ENCODE measurements around the gene NTHL1. TPM values are rescaled to one million over a fixed set of nuclear protein-coding genes. Genes with fewer than 3 reads are reported as not detected.

Gene NTHL1
- total and polyA plus RNA-seq, 9 of the 15 experiments (the other 6 are each of a cell fraction or from before 2014, with no cell fraction given) = 1.1 to 58.8 (median 17.6) TPM

GRCh38 chr16:1991948-1992703 lies 55.5 kb downstream of the NTHL1 start (continued):
- peak; percentile 83 for TF ChIP-seq ARID4B (CRISPR knock-in tag; IDR thresholded peaks at IDR 0.05)
- TF ChIP-seq ILK (tag; IDR thresholded peaks at IDR 0.05; ENCODE audit: borderline replicate concordance, low read depth) = no peak
- TF ChIP-seq ZBTB8A (IDR thresholded peaks at IDR 0.05; ENCODE audit: partially characterized antibody) = no peak
- no peak for TF ChIP-seq CTCFL (IDR thresholded peaks at IDR 0.05; ENCODE audit: borderline replicate concordance, insufficient read depth, low read depth, low read length, poor library complexity, severe bottlenecking)
- TF ChIP-seq ELF4 (CRISPR knock-in tag; IDR thresholded peaks at IDR 0.05) = no peak
- peak; percentile 82 for TF ChIP-seq POLR2G (IDR thresholded peaks at IDR 0.05; ENCODE audit: low read depth, low read length)
- TF ChIP-seq, protein P1, sequence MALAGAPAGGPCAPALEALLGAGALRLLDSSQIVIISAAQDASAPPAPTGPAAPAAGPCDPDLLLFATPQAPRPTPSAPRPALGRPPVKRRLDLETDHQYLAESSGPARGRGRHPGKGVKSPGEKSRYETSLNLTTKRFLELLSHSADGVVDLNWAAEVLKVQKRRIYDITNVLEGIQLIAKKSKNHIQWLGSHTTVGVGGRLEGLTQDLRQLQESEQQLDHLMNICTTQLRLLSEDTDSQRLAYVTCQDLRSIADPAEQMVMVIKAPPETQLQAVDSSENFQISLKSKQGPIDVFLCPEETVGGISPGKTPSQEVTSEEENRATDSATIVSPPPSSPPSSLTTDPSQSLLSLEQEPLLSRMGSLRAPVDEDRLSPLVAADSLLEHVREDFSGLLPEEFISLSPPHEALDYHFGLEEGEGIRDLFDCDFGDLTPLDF (CRISPR knock-in tag; IDR thresholded peaks at IDR 0.05) = no peak
- TF ChIP-seq, protein P2, sequence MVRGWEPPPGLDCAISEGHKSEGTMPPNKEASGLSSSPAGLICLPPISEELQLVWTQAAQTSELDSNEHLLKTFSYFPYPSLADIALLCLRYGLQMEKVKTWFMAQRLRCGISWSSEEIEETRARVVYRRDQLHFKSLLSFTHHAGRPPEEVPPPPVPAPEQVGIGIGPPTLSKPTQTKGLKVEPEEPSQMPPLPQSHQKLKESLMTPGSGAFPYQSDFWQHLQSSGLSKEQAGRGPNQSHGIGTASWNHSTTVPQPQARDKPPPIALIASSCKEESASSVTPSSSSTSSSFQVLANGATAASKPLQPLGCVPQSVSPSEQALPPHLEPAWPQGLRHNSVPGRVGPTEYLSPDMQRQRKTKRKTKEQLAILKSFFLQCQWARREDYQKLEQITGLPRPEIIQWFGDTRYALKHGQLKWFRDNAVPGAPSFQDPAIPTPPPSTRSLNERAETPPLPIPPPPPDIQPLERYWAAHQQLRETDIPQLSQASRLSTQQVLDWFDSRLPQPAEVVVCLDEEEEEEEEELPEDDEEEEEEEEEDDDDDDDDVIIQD (CRISPR knock-in tag; IDR thresholded peaks at IDR 0.05) = no peak

All from K562 (cell line).